Type B pancreatic cell (in vitro differentiated cells): ENCODE measurements around the gene ADAMTS4. TPM values are rescaled to one million over a fixed set of nuclear protein-coding genes. Genes with fewer than 3 reads are reported as not detected.

Experiments
- DNase-seq: peaks from one replicate; pipeline ENCODE4 v3.0.0; 2021; ENCODE audit warnings: mixed read lengths; ENCODE audit not compliant: unreplicated experiment; ENCODE audit errors: extremely low spot score
- H3K27ac Mint-ChIP-seq: 2 replicates; pipeline ENCODE4 v1.8.0; 2021; ENCODE audit warnings: mild to moderate bottlenecking, mixed read lengths
- H3K27me3 Mint-ChIP-seq: 2 replicates; pipeline ENCODE4 v1.8.0; 2021; ENCODE audit warnings: mixed read lengths
- H3K36me3 Mint-ChIP-seq: 2 replicates; pipeline ENCODE4 v1.8.0; 2021; ENCODE audit warnings: mixed read lengths
- H3K4me1 Mint-ChIP-seq: one replicate; pipeline ENCODE4 v1.8.0; 2021; ENCODE audit warnings: mixed read lengths; ENCODE audit not compliant: unreplicated experiment
- H3K4me3 Mint-ChIP-seq: 2 replicates; pipeline ENCODE4 v1.8.0; 2021; ENCODE audit warnings: mild to moderate bottlenecking, mixed read lengths
- H3K9me3 Mint-ChIP-seq: 2 replicates; pipeline ENCODE4 v1.8.0; 2021; ENCODE audit warnings: mixed read lengths
- CTCF ChIP-seq: fragments of 200-600 bp; sonication (generic); conservative IDR thresholded peaks from 2 replicates; pipeline ENCODE4 v1.5.0; 2021; ENCODE audit warnings: antibody characterized with exemption, mild to moderate bottlenecking
- total RNA-seq: library from RNA; stranded (reverse); gene quantifications from 2 replicates; pipeline ENCODE4 v1.2.1, GENCODE V29; 2021; ENCODE audit warnings: low replicate concordance

ADAMTS4 gene
- total RNA-seq, 1 donor from 2014 or later: 2.5 TPM

DNA sequence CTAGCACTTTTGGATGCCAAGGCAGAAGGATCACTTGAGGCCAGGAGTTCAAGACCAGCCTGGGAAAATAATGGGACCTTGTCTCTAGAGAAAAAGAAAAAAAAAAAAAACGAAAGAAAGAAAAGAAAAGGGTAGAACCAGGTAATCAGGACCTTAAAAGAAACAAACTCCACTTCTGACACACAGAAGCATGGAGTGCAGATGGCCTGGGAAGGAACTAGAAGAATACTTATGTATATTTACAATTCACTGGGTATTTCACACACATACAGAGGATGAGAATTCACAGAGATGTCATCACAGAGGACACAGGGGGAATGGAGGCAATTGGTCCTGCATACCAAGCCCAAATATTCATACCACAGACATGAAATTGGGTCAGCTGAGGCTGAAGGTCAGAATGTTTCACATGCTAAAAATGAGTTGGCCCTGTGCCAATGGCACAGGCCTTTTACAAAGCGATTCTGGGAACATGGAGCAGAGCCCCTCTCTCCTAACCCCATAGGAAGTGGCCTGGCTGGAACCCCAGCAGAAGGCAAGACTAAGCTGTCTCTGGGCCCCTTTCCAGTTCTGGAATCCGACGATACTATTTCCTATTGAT lies 26.0 kb downstream of the ADAMTS4 start:
- H3K27ac Mint-ChIP-seq: peak overlapping the region; percentile 43
- H3K9me3 Mint-ChIP-seq: no peaks in the 10 kb centered on the region
- no peak for DNase-seq
- H3K4me1 Mint-ChIP-seq: peaks cover 22% of the 10 kb centered on the region
- H3K36me3 Mint-ChIP-seq: peaks cover 21% of the 10 kb centered on the region
- H3K4me3 Mint-ChIP-seq: no peak overlapping the region
- no peaks in the 10 kb centered on the region for H3K27me3 Mint-ChIP-seq
- no peak for TF ChIP-seq CTCF

DNA sequence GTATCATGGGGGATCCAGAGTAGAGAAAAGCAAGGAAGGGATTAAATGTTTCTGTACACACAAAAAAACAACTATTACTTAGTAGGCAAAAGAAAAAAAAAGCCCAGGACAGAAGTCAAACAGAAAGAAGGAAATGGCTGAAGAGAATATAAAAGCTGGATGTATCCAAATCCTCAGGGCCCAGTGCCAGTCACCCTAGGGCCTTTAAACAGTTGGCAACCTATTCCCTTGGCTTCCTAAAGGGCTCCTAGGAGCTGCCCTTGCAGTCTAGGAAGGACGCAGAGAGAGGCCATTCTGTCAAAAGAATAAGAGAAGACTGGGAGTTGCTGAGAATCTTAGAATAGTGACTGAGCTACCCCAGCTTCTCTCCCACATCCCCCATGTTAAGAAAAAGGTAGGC lies 26.5 kb downstream of the ADAMTS4 start:
- Mint-ChIP-seq H3K36me3 (peaks cover 21% of the 10 kb centered on the region), H3K4me1 (peaks cover 18% of the 10 kb centered on the region), H3K27ac (peak overlapping the region; percentile 43), H3K27me3 (no peaks in the 10 kb centered on the region), H3K4me3 (no peak overlapping the region), H3K9me3 (no peaks in the 10 kb centered on the region)
- TF ChIP-seq CTCF: no peak
- DNase-seq: no peak

- Mint-ChIP-seq H3K27ac (no peak overlapping the region), H3K9me3 (no peaks in the 10 kb centered on the region), H3K27me3 (no peaks in the 10 kb centered on the region), H3K4me1 (peaks cover 15% of the 10 kb centered on the region), H3K4me3 (no peak overlapping the region), H3K36me3 (peaks cover 18% of the 10 kb centered on the region)
- no peak for DNase-seq
- TF ChIP-seq CTCF: no peak
These were observed 27.2 kb downstream of the ADAMTS4 start for GRCh38 chr1:161171696-161172095.

DNA sequence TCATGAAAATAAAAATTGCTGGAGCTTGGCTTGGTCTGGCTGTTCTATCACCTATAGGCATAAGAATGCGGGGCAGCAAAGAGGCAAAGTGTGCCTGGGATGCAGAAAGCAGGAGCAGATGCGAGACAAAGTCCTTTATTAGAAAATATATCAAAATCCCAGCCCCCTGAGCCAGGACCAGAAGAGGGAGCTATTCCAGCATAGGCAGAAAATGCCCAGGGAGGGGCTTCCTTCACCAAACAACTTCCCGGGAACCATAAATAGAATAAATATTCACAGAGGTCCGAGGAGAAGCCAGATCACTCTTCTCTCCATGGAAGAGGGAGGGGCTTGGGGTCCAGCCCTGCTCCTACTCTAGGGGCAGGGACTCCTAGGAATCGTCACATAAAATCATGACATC lies 27.7 kb downstream of the ADAMTS4 start:
- Mint-ChIP-seq H3K4me3 (no peak overlapping the region), H3K36me3 (peaks cover 18% of the 10 kb centered on the region), H3K27me3 (no peaks in the 10 kb centered on the region), H3K9me3 (no peaks in the 10 kb centered on the region), H3K4me1 (peaks cover 11% of the 10 kb centered on the region), H3K27ac (no peak overlapping the region)
- no peak for TF ChIP-seq CTCF
- no peak for DNase-seq

DNA sequence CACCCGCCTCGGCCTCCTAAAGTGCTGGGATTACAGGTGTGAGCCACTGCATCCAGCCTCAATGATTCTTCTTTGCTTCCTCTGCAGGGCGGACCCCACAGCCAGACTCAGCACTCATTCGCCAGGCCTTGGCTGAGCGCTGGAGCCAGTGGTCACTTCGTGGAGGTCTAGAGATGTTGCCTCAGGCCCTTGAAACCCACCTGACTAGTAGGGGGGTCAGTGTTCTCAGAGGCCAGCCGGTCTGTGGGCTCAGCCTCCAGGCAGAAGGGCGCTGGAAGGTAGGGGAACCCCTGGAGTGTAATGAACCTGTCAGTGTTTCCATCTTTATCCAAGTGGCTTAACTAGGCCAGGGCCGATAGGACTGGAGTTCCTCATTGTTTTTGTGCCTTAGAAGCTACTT lies 29.9 kb downstream of the ADAMTS4 start:
- Mint-ChIP-seq H3K9me3 (no peaks in the 10 kb centered on the region), H3K27ac (no peak overlapping the region), H3K36me3 (peaks cover 13% of the 10 kb centered on the region), H3K27me3 (no peaks in the 10 kb centered on the region), H3K4me3 (peak overlapping the region; percentile 97), H3K4me1 (peaks cover 5% of the 10 kb centered on the region)
- TF ChIP-seq CTCF: no peak
- DNase-seq: no peak
